ENCODE data around the gene MYO6. TPM values are rescaled to one million over a fixed set of nuclear protein-coding genes. Genes with fewer than 3 reads are reported as not detected.

Gene MYO6
- total RNA-seq, 2 experiments from 2014 or later = 0.85 to 1.1 TPM

DNA sequence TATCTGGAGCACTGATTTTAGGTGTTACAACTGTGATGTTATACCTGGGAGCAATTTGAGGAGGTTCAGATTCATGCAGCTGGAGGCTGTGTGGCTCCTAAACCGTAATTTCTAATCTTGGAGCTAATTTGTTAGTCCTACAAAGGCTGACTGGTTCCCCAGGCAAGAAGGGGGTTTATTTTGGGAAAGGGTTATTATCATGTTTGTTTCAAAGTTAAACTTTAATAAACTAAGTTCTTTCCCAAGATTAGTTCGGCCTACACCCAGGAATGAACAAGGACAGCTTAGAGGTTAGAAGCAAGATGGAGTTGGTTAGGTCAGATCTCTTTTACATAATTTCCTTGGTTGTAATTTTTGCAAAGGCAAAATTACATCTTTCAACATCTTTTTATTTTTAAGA lies 135.8 kb downstream of the MYO6 start:
- H3K4me1 ChIP-seq (ENCODE audit: insufficient read depth, low read length) = no peaks in the 10 kb centered on the region
- Mint-ChIP-seq H3K9me3 (no peaks in the 10 kb centered on the region), H3K27me3 (peaks cover 4% of the 10 kb centered on the region), H3K4me1 (ENCODE audit: low read depth) (no peaks in the 10 kb centered on the region), H3K27ac (no peak overlapping the region), H3K36me3 (ENCODE audit: low read depth) (no peaks in the 10 kb centered on the region), H3K4me3 (no peak overlapping the region)
- POLR2A ChIA-PET = no interaction called here
- DNase-seq (no peak), ATAC-seq (ENCODE audit: poor library complexity) (no peak)
- CTCF ChIA-PET = interaction anchor here (1.9 kb wide), 1 partner anchor 9 kb away, joined by 5 read pairs; no protein-coding TSS in a partner anchor
- no peaks in the 10 kb centered on the region for H3K36me3 ChIP-seq (ENCODE audit: insufficient read depth, low read length)
- no peaks in the 10 kb centered on the region for H3K9me3 ChIP-seq (ENCODE audit: control insufficient read depth in 1 of 2, insufficient read depth in 1 of 2, low read length in 2 of 2)
- H3K4me3 ChIP-seq (ENCODE audit: low read length) = no peak overlapping the region
- TF ChIP-seq, protein P1, sequence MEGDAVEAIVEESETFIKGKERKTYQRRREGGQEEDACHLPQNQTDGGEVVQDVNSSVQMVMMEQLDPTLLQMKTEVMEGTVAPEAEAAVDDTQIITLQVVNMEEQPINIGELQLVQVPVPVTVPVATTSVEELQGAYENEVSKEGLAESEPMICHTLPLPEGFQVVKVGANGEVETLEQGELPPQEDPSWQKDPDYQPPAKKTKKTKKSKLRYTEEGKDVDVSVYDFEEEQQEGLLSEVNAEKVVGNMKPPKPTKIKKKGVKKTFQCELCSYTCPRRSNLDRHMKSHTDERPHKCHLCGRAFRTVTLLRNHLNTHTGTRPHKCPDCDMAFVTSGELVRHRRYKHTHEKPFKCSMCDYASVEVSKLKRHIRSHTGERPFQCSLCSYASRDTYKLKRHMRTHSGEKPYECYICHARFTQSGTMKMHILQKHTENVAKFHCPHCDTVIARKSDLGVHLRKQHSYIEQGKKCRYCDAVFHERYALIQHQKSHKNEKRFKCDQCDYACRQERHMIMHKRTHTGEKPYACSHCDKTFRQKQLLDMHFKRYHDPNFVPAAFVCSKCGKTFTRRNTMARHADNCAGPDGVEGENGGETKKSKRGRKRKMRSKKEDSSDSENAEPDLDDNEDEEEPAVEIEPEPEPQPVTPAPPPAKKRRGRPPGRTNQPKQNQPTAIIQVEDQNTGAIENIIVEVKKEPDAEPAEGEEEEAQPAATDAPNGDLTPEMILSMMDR (IDR thresholded peaks at IDR 0.05) = no peak
- no peak overlapping the region for H3K27ac ChIP-seq (ENCODE audit: low read depth in 1 of 2, low read length in 2 of 2)
- intact Hi-C loops (cut with DNase I, micrococcal nuclease) = no loop called here
- no peaks in the 10 kb centered on the region for H3K27me3 ChIP-seq (ENCODE audit: control insufficient read depth in 1 of 2, insufficient read depth in 2 of 2, low read length in 2 of 2)

DNA sequence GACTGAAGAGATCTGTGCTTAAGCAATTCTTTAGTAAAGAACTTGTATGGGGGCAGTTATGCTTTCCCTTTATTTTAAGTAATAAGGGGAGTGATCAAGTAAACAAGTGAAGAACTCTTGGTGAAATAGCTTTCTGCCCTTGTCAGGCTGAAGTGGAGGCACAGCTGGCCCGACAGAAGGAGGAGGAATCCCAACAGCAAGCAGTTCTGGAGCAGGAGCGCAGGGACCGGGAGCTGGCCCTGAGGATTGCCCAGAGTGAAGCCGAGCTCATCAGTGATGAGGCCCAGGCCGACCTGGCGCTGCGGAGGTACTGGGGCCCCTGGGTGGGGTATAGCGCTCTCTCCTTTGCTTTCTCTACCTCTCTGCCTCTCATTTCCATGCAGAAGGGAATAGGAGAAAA lies 143.3 kb downstream of the MYO6 start:
- DNase-seq (no peak), ATAC-seq (ENCODE audit: poor library complexity) (no peak)
- Mint-ChIP-seq H3K27me3 (peaks cover 5% of the 10 kb centered on the region), H3K9me3 (no peaks in the 10 kb centered on the region), H3K4me1 (ENCODE audit: low read depth) (no peaks in the 10 kb centered on the region), H3K4me3 (no peak overlapping the region), H3K36me3 (ENCODE audit: low read depth) (no peaks in the 10 kb centered on the region), H3K27ac (no peak overlapping the region)
- TF ChIP-seq, protein P1 (IDR thresholded peaks at IDR 0.05) = no peak
- Histone ChIP-seq H3K9me3 (ENCODE audit: control insufficient read depth in 1 of 2, insufficient read depth in 1 of 2, low read length in 2 of 2) (no peaks in the 10 kb centered on the region), H3K4me3 (ENCODE audit: low read length) (no peak overlapping the region), H3K27ac (ENCODE audit: low read depth in 1 of 2, low read length in 2 of 2) (no peak overlapping the region), H3K27me3 (ENCODE audit: control insufficient read depth in 1 of 2, insufficient read depth in 2 of 2, low read length in 2 of 2) (no peaks in the 10 kb centered on the region), H3K4me1 (ENCODE audit: insufficient read depth, low read length) (no peaks in the 10 kb centered on the region), H3K36me3 (ENCODE audit: insufficient read depth, low read length) (no peaks in the 10 kb centered on the region)
- intact Hi-C loops (cut with DNase I, micrococcal nuclease) = loop anchor here in 1 of 2 experiments (5.0 kb wide), 1 partner anchor 1565 kb away; no protein-coding TSS in a partner anchor
- ChIA-PET CTCF (interaction anchor here (1.5 to 2.1 kb wide), 2 partner anchors 12 to 24 kb away, joined by 4 to 11 read pairs; no protein-coding TSS in a partner anchor), POLR2A (no interaction called here)

DNA sequence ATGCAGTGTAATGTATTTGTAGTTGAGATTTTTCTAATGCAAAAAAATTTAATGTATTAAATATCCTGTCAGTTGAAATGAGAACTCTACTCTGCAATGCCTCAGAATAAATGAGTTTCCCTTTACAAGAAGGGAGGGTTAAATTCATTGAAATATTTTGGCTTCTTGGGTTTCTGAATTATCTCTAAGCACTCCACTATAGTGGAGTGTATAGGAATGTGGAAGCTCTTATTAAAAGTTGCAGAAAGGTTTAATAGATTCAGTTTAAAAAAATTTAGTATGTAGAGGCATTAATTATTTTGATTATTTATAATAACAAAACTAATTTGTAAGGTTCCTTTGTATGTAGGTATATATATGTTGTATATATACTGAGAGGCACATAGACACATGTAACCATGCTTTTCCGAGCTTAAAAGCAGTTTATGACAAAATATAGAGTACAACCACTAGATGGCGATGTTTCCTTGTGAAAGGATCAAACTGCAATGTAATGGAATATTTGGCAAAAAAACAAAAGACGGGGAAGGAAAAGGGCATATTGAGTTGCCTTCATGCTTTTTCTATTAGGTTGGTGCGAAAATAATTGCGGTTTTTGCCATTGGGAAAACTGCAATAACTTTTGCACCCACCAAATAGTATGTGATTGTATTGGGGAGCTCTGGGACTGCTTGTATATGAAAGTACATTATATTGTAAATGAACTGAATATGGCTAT lies 144.2 kb downstream of the MYO6 start:
- POLR2A ChIA-PET = no interaction called here
- Mint-ChIP-seq H3K4me3 (no peak overlapping the region), H3K9me3 (no peaks in the 10 kb centered on the region), H3K36me3 (ENCODE audit: low read depth) (no peaks in the 10 kb centered on the region), H3K27ac (no peak overlapping the region), H3K27me3 (peaks cover 5% of the 10 kb centered on the region), H3K4me1 (ENCODE audit: low read depth) (no peaks in the 10 kb centered on the region)
- CTCF ChIA-PET = interaction anchor here (0.7 to 2.1 kb wide), 6 partner anchors 9 to 23 kb away, joined by 4 to 11 read pairs (median 5); no protein-coding TSS in a partner anchor
- H3K4me1 ChIP-seq (ENCODE audit: insufficient read depth, low read length) = no peaks in the 10 kb centered on the region
- no peaks in the 10 kb centered on the region for H3K36me3 ChIP-seq (ENCODE audit: insufficient read depth, low read length)
- H3K9me3 ChIP-seq (ENCODE audit: control insufficient read depth in 1 of 2, insufficient read depth in 1 of 2, low read length in 2 of 2) = no peaks in the 10 kb centered on the region
- TF ChIP-seq, protein P1 (IDR thresholded peaks at IDR 0.05) = peak; percentile 77
- no peaks in the 10 kb centered on the region for H3K27me3 ChIP-seq (ENCODE audit: control insufficient read depth in 1 of 2, insufficient read depth in 2 of 2, low read length in 2 of 2)
- peak in 3 of 14 experiments; percentile 46 to 51 (median 48) for DNase-seq
- no peak overlapping the region for H3K27ac ChIP-seq (ENCODE audit: low read depth in 1 of 2, low read length in 2 of 2)
- intact Hi-C loops (cut with DNase I, micrococcal nuclease) = loop anchor here in 1 of 2 experiments (5.0 kb wide), 1 partner anchor 1564 kb away; no protein-coding TSS in a partner anchor
- H3K4me3 ChIP-seq (ENCODE audit: low read length) = no peak overlapping the region
- ATAC-seq (ENCODE audit: poor library complexity) = no peak

Measured in CD4-positive, alpha-beta T cell (primary cell).